Body of pancreas (tissue), 4 donors: ENCODE measurements around the gene PSG4. TPM values are rescaled to one million over a fixed set of nuclear protein-coding genes. Genes with fewer than 3 reads are reported as not detected.
"Not testable (repeated sequence)": the region's sequence is repeated elsewhere in the genome, so short reads cannot be mapped to it uniquely, and the experiment has no call there.

Experiments used
- ATAC-seq: fragments of 150-250 bp; one replicate; pipeline ENCODE4 v1.9.1; 2016
- DNase-seq, 4 donors: peaks; one replicate each; pipeline ENCODE4 v3.0.0-alpha.2; 2019
- H3K27ac ChIP-seq, 4 donors: fragments of 200-600 bp; sonication (generic); 1 replicate in 3 of 4; 2 replicates in 1 of 4; pipeline versions ENCODE4 v1.5.1 to v1.6.1; 2016 to 2019; ENCODE audit warnings: mild to moderate bottlenecking in 1 of 4, mixed read lengths in 1 of 4, moderate library complexity in 1 of 4
- H3K27me3 ChIP-seq, 2 donors: fragments of 200-600 bp; sonication (generic); one replicate each; pipeline ENCODE4 v1.6.0; 2016; ENCODE audit warnings: mild to moderate bottlenecking in 1 of 2
- H3K36me3 ChIP-seq, 2 donors: fragments of 200-600 bp; sonication (generic); replicated peaks in 1 of 2; 2 replicates each; pipeline ENCODE4 v1.5.1; 2016; ENCODE audit warnings: low read depth in 2 of 2; ENCODE audit not compliant: insufficient read depth in 1 of 2
- H3K4me1 ChIP-seq: fragments of 200-600 bp; sonication (generic); one replicate; pipeline ENCODE4 v1.6.0; 2016
- H3K4me3 ChIP-seq, 2 donors: fragments of 200-600 bp; sonication (generic); 1 replicate in 1 of 2; 2 replicates in 1 of 2; pipeline ENCODE4 v1.5.1; 2016 to 2019
- H3K9me3 ChIP-seq, 3 donors: fragments of 200-600 bp; sonication (generic); 1 replicate in 2 of 3; 2 replicates in 1 of 3; pipeline ENCODE4 v1.5.1; 2016
- WGBS, 2 donors: methylation state at CpG; one replicate each; pipeline ENCODE4 v1.1.5; 2017; 5-methylcytosine and 5-hydroxymethylcytosine counted together
- intact Hi-C: fragments of 100-400 bp; cut with DNase I; formaldehyde crosslinking; loops from one replicate; pipeline ENCODE4 v1.15.1; 2023
- total RNA-seq, 2 donors: library from RNA; depleted of rRNA; stranded (reverse); fragments of >200 nt; gene quantifications; one replicate each; pipeline ENCODE4 v1.1.0, GENCODE V29; 2016
- TF ChIP-seq, protein P1 (sequence below), 7 experiments: fragments of 450-650 bp in 4 of 7; fragments of 200-600 bp in 3 of 7; sonication (generic) in 3 of 7; IDR thresholded peaks; one replicate each; pipeline ENCODE4 v1.5.1; 2016 to 2019; ENCODE audit warnings: antibody characterized with exemption in 7 of 7

The PSG4 gene
- total RNA-seq, 2 donors from 2014 or later = 0.52 TPM; not detected in 1

DNA sequence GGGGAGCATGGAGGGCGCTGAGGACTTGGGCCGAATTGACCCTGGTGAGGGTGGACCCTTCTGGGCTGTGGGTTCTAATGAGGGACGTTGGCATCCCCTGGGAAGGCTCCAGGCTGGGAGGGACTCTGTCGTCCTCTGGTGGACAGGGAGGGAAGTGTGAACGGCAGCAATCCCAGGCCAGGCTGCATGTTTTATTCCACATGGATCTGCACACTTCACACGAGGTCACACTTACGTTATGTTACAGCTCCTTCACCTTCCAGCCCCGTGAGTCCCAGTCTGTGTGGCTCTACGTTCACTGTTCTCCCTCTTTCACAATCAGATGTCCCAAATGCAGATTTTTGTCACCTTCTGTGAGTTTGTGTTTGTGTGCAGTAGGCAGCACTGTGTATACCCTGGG is 17.3 kb downstream of the PSG4 start:
- ATAC-seq, H3K4me1 ChIP-seq, DNase-seq, H3K4me3 ChIP-seq, H3K9me3 ChIP-seq, H3K36me3 ChIP-seq, intact Hi-C loops, H3K27me3 ChIP-seq, H3K27ac ChIP-seq: not testable (repeated sequence)
- WGBS, 2 donors = 45 to 47% methylated on average over 9 of the region's 9 CpGs

DNA sequence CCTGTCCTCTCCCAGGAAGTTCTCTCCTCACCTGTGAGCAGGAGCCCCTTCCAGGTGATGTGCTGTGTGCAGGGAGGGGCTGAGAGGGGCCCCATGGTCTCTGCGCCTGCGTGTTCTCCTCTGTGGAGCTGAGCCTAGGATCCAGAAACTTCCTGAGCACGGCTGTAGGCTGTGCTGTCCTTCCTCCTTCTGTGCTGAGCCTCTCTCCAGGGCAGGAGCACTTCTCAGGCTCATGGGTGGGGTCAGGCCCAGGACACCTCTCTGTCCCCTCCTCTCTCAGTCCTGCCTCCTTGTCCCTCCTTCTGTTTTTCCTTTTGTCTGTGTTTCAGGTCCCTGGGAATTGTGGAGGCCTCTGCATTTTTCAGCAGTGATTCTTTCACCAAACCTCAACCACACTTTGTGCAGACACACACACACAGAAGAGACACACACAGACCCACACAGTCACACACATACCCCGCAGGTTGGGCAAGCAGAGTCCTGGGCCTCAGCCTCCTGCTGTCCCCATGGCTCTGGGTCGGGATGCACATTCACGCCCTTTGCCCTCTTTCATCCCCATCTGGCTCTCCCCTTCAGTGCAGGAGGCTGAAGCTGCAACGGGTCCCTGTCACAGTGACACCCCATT is 19.0 kb downstream of the PSG4 start, which contains the start of gene PSG5:
Gene PSG5, minus strand, starts transcription at position 226 of the 625 bp plus-strand sequence. Its CDS starts 131 bp downstream, at position 95.
- ATAC-seq, H3K27ac ChIP-seq, H3K4me1 ChIP-seq, intact Hi-C loops, H3K4me3 ChIP-seq, DNase-seq, H3K36me3 ChIP-seq, H3K9me3 ChIP-seq, H3K27me3 ChIP-seq: not testable (repeated sequence)
- WGBS, 2 donors = 58% methylated on average over 5 to 7 of the region's 7 CpGs

DNA sequence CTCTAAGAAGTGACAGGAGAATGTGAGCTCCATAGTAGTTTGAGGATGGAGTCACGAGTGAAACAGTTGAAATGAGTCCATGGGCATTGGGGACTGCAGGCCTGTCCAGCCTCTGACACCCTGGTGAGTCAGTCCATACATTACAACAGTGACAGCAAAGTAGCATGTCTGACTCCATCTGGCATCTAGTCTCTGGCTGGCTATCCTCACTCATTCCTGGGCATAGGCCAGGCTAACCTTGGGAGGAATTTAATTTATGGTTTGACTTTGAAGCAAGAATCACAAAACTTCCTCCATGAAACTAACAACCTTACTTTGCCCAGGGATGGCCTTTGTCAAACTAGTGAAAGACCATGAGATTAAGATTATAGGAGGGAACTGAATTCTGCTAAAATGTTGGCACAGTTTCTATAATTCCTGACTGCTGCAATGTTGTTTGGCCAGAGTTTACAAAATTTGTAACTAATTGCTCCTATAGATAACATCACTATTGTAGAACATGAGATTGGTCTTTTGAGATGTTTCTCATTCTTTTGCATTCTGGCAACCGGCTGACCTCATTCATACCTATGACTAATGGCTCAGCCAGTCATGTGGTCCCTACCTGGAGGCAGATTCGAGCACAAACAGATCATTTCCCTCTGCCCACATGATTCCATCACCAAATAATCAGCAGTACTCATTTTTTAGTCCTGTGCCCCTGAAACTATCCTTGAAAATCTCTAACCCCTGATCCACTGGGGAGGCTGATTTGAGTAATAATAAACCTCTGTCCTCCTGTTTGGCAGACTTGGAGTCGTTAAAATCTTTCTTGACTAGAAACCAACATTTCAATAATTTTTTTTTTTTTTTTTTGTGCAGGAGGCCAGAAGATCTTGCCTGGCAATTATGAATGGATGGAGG is 23.3 kb downstream of the PSG4 start:
- intact Hi-C loops, ATAC-seq, H3K36me3 ChIP-seq, H3K27me3 ChIP-seq, H3K9me3 ChIP-seq, H3K4me1 ChIP-seq, H3K4me3 ChIP-seq: not testable (repeated sequence)
- 26 to 55% methylated on average over 4 of the region's 4 CpGs for WGBS, 2 donors
- peak overlapping the region in 3 of 4 donors; percentile 38 to 68 (median 62) for H3K27ac ChIP-seq
- DNase-seq = peak in 1 of 4 donors; percentile 18

DNA sequence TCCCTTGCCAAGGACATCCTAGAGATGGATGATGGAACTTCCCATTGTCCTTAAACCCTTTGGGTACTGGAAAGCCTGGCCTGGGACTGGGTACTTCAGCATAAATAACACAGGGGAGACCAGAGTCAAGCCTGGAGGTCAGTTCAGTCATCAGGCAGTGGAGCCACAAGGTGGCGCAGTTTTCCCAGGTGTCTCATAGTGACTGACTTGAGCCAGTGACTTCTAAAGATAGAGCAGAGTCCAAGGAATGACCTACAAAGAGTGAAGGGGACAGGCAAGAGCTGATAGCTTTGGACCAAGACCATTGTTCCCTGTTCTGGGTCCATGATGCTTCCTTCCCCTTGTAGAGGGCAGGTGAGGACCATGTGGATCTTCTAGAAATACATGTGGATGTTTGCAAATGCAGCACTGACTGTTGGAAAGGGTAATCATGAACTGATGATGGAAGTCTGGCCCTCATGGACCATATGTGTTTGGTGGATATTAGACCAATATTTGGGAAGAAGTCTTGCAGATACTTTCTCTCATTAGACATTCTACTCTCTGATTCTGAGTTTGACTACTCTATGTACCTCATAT is 25.8 kb downstream of the PSG4 start:
- H3K27me3 ChIP-seq, H3K9me3 ChIP-seq, H3K36me3 ChIP-seq, ATAC-seq, H3K27ac ChIP-seq, H3K4me3 ChIP-seq, intact Hi-C loops, H3K4me1 ChIP-seq: not testable (repeated sequence)
- 14% methylated on average over 1 of the region's 1 CpG for WGBS, 2 donors
- TF ChIP-seq, protein P1, sequence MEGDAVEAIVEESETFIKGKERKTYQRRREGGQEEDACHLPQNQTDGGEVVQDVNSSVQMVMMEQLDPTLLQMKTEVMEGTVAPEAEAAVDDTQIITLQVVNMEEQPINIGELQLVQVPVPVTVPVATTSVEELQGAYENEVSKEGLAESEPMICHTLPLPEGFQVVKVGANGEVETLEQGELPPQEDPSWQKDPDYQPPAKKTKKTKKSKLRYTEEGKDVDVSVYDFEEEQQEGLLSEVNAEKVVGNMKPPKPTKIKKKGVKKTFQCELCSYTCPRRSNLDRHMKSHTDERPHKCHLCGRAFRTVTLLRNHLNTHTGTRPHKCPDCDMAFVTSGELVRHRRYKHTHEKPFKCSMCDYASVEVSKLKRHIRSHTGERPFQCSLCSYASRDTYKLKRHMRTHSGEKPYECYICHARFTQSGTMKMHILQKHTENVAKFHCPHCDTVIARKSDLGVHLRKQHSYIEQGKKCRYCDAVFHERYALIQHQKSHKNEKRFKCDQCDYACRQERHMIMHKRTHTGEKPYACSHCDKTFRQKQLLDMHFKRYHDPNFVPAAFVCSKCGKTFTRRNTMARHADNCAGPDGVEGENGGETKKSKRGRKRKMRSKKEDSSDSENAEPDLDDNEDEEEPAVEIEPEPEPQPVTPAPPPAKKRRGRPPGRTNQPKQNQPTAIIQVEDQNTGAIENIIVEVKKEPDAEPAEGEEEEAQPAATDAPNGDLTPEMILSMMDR (IDR thresholded peaks at IDR 0.05) = peak in 3 of 7 experiments; percentile 2 to 13 (median 13)
- DNase-seq = peak in 1 of 4 donors; percentile 29

DNA sequence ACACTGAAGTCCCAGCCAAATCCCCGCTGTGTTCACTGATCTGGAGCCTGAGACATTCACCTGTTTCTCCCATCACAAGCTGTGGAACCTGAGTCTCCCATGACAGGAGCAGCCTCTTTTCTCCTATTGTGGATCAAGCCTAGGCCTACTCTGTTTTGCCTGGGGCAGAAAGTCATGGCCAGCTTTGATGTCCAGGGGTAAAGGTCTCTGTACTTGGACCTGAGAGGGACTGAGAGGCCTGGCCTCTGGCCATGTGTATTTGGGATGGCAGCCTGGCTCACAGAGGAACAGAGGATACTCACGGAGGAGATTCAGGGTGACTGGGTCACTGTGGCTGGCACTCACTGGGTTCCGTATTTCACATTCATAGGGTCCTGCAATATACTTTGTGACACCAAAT is 26.9 kb downstream of the PSG4 start:
- H3K9me3 ChIP-seq, H3K4me3 ChIP-seq, H3K36me3 ChIP-seq, DNase-seq, H3K4me1 ChIP-seq, ATAC-seq, intact Hi-C loops, H3K27me3 ChIP-seq, H3K27ac ChIP-seq: not testable (repeated sequence)
- 80 to 86% methylated on average over 1 to 3 of the region's 3 CpGs for WGBS, 2 donors

DNA sequence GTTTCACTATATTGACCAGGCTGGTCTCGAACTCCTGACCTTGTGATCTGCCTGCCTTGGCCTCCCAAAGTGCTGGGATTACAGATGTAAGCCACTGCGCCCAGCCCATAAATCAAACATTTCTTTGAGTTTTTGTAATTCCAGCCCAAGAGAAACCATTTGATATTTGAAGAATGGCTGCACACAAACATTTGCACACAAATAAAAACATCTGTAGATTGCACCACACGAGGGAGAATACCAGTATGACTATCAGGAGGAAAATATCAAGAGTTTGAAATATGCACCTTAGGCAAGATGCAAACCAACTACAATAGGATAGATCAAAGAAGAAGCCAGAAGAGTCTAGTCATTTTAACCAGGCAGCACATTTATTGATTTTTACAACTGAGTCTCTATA is 39.5 kb downstream of the PSG4 start:
- intact Hi-C loops, ATAC-seq, H3K27ac ChIP-seq, H3K9me3 ChIP-seq, H3K36me3 ChIP-seq, H3K4me1 ChIP-seq, H3K27me3 ChIP-seq, DNase-seq, H3K4me3 ChIP-seq: not testable (repeated sequence)
- WGBS, 2 donors = 43 to 50% methylated on average over 3 of the region's 3 CpGs

DNA sequence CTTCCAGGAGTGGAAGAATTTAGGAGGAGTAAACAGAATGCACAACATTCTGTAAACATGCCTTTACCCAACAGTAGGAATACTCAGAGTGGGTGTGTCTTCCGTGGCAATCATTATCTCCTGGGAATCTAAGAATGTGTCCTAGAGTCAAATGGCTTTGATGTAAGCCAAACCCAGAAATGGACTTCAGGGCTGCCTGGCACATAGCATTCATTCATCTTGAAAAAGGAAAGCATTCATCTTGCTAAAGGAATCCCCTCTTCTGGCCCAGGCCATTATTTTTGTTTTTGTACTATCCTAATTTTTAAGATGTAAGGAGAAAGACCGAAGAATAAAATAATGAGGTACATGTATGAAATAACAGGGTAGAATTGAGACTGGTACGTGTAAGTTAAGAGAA is 42.3 kb downstream of the PSG4 start:
- H3K27me3 ChIP-seq, H3K9me3 ChIP-seq, H3K4me3 ChIP-seq, H3K27ac ChIP-seq, DNase-seq, H3K4me1 ChIP-seq, ATAC-seq, H3K36me3 ChIP-seq, intact Hi-C loops: not testable (repeated sequence)
- WGBS, 2 donors = 39 to 46% methylated on average over 3 of the region's 3 CpGs

DNA sequence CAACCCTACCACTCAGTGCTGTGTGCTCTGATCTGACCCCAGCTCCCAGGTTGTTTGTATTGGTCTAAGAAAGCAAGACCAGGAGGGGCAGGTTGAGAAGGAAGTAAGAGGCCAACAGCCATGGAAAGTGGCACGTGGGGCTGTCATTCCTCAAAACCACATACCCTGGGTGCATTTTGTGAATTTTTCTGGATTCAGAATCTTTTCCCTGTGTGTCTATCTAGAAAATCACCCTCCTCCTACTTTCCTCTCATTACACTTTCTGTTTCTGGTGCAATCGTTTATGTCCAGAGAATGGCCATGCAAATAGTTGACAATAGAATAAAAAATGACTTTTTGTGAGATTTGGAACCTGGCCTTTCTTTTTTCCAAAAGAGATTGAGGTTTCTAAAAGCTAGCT is 43.2 kb downstream of the PSG4 start:
- DNase-seq, H3K9me3 ChIP-seq, ATAC-seq, H3K27ac ChIP-seq, H3K4me1 ChIP-seq, H3K4me3 ChIP-seq, H3K36me3 ChIP-seq, intact Hi-C loops, H3K27me3 ChIP-seq: not testable (repeated sequence)
- WGBS, 2 donors = 12 to 25% methylated on average over 2 of the region's 2 CpGs
